Transverse colon (tissue), 3 donors: ENCODE data around the gene ANXA1.

Experiments used
- CTCF ChIP-seq, 5 experiments: fragments of 200-600 bp in 3 of 5; fragments of 450-650 bp in 2 of 5; sonication (generic) in 3 of 5; IDR thresholded peaks; 1 replicate in 2 of 5; 2 replicates in 3 of 5; pipeline ENCODE4 v1.5.1; 2016 to 2017; ENCODE audit warnings: antibody characterized with exemption in 5 of 5, inconsistent platforms in 3 of 5, mild to moderate bottlenecking in 2 of 5, moderate library complexity in 1 of 5
- EP300 ChIP-seq: sonication (generic); formaldehyde crosslinking; IDR thresholded peaks from one replicate; pipeline ENCODE4 v1.6.1; 2017; ENCODE audit warnings: antibody characterized with exemption, low read depth

DNA sequence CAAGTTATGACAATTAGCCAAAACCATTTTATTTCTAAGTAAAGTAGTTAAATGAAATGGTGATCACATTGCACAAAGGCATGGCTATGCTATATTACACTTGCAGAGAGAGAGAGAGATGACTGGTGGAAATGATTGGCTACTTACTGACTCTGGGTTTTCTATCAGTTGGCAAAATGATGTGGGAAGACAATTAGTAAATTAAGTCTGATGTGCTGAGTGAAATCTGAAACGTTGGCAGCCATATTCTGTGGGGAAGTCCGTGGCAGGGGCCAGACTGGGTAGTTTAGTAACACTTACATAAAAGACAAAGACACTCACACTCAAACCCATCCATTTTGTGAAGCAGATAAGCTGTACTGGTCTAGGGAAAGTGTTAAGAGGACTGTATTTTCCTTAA is 61.6 kb downstream of the ANXA1 start:
- TF ChIP-seq CTCF (IDR thresholded peaks at IDR 0.05) = no peak
- no peak for TF ChIP-seq EP300
